ENCODE results near the gene SORCS3. TPM values are rescaled to one million over a fixed set of nuclear protein-coding genes. Genes with fewer than 3 reads are reported as not detected.

SORCS3 gene
- total and polyA plus RNA-seq, 7 experiments from 2014 or later = 0.41 to 4.6 (median 0.61) TPM; not detected in 1

DNA sequence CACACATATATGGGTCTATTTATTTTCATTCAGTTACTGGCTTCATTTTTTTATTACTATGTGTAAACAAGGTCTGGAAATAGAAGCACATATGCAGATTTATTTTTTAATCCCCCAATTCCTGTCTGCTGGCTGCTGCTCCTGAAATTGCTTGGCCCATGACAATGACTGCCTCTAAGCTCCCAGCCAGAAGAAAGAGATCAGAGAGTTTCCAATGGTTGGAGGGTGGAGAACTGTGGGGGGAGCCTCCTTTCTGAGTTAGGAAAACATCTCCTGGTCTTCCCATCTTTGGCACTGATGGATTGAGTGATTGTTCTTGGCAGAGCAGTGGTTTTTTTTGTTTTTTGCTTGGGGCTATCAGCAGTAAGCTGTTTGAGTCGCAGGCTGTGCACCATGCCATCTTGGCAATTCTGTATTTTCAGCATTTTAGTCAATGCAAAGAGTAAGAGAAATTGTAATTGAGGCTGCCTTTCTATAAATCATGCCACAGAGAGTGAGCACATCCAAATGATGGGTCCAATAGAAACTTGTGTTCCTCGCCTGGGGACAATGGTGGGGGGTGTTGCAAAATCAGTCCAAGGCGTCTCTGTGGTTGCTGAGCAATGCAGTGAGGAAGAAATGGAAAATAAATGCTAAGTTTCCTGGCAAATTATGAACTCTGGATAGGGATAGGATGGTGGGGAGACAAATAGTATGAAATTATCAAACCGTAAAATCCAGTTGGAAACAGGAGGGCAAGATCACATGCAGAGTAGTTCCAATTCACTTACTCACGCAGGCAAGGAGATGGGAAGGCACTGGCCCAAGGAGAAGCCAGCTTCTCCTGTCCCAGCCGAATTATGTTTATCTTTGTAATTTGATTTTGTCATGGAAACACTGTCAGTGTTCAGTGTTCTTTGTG is 382.4 kb downstream of the SORCS3 start:
- H3K9me3 ChIP-seq (ENCODE audit: control insufficient read depth in 2 of 3, low read length in 3 of 3) = no peaks in the 10 kb centered on the region
- no peaks in the 10 kb centered on the region for H3K36me3 ChIP-seq (ENCODE audit: control insufficient read depth in 2 of 3, insufficient read depth in 3 of 3, low read length in 3 of 3)
- ATAC-seq (no peak), DNase-seq (no peak)
- ChIA-PET CTCF (no interaction called here), POLR2A (no interaction called here)
- H3K27ac ChIP-seq (ENCODE audit: low read depth, low read length) = no peak overlapping the region
- no peaks in the 10 kb centered on the region for H3K27me3 ChIP-seq (ENCODE audit: control insufficient read depth in 2 of 2, insufficient read depth in 2 of 2, low read length in 2 of 2)
- H3K9me3 Mint-ChIP-seq = peaks cover 0 to 4% (median 0%) of the 10 kb centered on the region in 11 donors
- peaks cover 0 to 4% of the 10 kb centered on the region in 2 donors for H3K4me1 ChIP-seq (ENCODE audit: control insufficient read depth in 2 of 2, insufficient read depth in 2 of 2, low read length in 2 of 2)
- no peak overlapping the region for H3K27ac Mint-ChIP-seq
- no peak overlapping the region for H3K4me3 Mint-ChIP-seq
- peaks cover 0 to 19% (median 9%) of the 10 kb centered on the region in 7 donors for H3K4me1 Mint-ChIP-seq
- intact Hi-C loops (cut with micrococcal nuclease) = no loop called here
- H3K36me3 Mint-ChIP-seq = peaks cover 0 to 29% (median 9%) of the 10 kb centered on the region in 5 donors
- peaks cover 0 to 3% (median 0%) of the 10 kb centered on the region in 5 donors for H3K27me3 Mint-ChIP-seq
- H3K4me3 ChIP-seq (ENCODE audit: low read length) = no peak overlapping the region

DNA sequence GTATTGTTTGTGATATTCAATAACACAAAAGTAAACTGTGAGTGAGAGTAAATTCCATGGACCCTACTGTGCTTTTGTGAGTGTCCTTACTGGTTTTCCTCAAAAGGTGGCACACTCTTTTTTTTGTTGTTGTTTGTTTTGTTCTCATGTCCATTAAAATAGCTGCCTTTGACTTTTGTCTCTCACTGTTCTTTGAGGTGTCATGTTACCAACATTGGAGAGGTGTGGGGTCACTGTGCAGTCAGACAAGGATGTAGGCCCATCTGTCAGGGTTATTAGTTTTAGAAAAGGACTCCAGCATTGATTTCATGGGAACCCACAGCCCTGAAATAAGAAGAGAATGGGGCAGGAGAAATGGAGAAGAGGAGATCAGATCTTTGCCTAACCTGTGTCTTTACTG is 383.1 kb downstream of the SORCS3 start:
- intact Hi-C loops (cut with micrococcal nuclease) = no loop called here
- H3K27me3 ChIP-seq (ENCODE audit: control insufficient read depth in 2 of 2, insufficient read depth in 2 of 2, low read length in 2 of 2) = no peaks in the 10 kb centered on the region

DNA sequence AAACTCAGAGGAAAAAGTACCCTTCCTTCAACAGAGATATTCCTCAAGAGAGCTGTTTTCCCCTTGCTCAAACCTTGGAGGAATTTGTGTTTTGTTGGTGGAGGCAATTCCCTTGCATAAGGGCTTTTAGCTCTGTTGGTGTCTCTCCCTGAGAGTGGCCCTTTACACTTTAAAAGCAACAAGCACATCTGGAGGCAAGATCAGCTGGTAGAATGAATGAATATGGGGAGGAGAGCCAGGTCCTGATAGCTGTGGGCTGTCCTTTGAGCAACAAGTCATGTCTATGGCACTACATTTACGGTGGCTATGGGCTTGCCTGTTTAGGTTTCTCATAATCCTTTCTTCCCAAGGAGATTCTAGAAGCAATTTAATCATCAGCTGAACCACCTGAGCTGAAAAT is 384.0 kb downstream of the SORCS3 start:
- intact Hi-C loops (cut with micrococcal nuclease) = no loop called here
- no peak for ATAC-seq
- H3K27me3 Mint-ChIP-seq = peaks cover 0 to 3% (median 0%) of the 10 kb centered on the region in 5 donors
- no peak overlapping the region for H3K27ac ChIP-seq (ENCODE audit: low read depth, low read length)
- H3K4me1 Mint-ChIP-seq = peaks cover 0 to 14% (median 9%) of the 10 kb centered on the region in 7 donors
- ChIA-PET POLR2A (interaction anchor here (0.7 kb wide), 1 partner anchor 917 kb away, joined by 3 read pairs; no protein-coding TSS in a partner anchor), CTCF (no interaction called here)
- no peak overlapping the region for H3K27ac Mint-ChIP-seq
- no peaks in the 10 kb centered on the region for H3K9me3 ChIP-seq (ENCODE audit: control insufficient read depth in 2 of 3, low read length in 3 of 3)
- no peaks in the 10 kb centered on the region for H3K27me3 ChIP-seq (ENCODE audit: control insufficient read depth in 2 of 2, insufficient read depth in 2 of 2, low read length in 2 of 2)
- no peak overlapping the region for H3K4me3 Mint-ChIP-seq
- H3K4me3 ChIP-seq (ENCODE audit: low read length) = no peak overlapping the region
- H3K36me3 ChIP-seq (ENCODE audit: control insufficient read depth in 2 of 3, insufficient read depth in 3 of 3, low read length in 3 of 3) = no peaks in the 10 kb centered on the region
- H3K9me3 Mint-ChIP-seq = peaks cover 0 to 3% (median 0%) of the 10 kb centered on the region in 11 donors
- peaks cover 0 to 30% (median 9%) of the 10 kb centered on the region in 5 donors for H3K36me3 Mint-ChIP-seq
- peaks cover 0 to 4% of the 10 kb centered on the region in 2 donors for H3K4me1 ChIP-seq (ENCODE audit: control insufficient read depth in 2 of 2, insufficient read depth in 2 of 2, low read length in 2 of 2)
- no peak for DNase-seq

More for the DNA sequence above, 383.1 kb downstream of the SORCS3 start:
- no peak overlapping the region for H3K27ac Mint-ChIP-seq
- peaks cover 0 to 4% (median 0%) of the 10 kb centered on the region in 11 donors for H3K9me3 Mint-ChIP-seq
- H3K36me3 ChIP-seq (ENCODE audit: control insufficient read depth in 2 of 3, insufficient read depth in 3 of 3, low read length in 3 of 3) = no peaks in the 10 kb centered on the region
- peaks cover 0 to 3% (median 0%) of the 10 kb centered on the region in 5 donors for H3K27me3 Mint-ChIP-seq
- H3K36me3 Mint-ChIP-seq = peaks cover 0 to 30% (median 9%) of the 10 kb centered on the region in 5 donors
- no peak overlapping the region for H3K4me3 ChIP-seq (ENCODE audit: low read length)
- ChIA-PET CTCF (no interaction called here), POLR2A (no interaction called here)
- H3K4me1 ChIP-seq (ENCODE audit: control insufficient read depth in 2 of 2, insufficient read depth in 2 of 2, low read length in 2 of 2) = peaks cover 0 to 4% of the 10 kb centered on the region in 2 donors
- DNase-seq (no peak), ATAC-seq (no peak)
- H3K4me1 Mint-ChIP-seq = peaks cover 0 to 14% (median 9%) of the 10 kb centered on the region in 7 donors
- no peak overlapping the region for H3K4me3 Mint-ChIP-seq
- no peak overlapping the region for H3K27ac ChIP-seq (ENCODE audit: low read depth, low read length)
- H3K9me3 ChIP-seq (ENCODE audit: control insufficient read depth in 2 of 3, low read length in 3 of 3) = no peaks in the 10 kb centered on the region

DNA sequence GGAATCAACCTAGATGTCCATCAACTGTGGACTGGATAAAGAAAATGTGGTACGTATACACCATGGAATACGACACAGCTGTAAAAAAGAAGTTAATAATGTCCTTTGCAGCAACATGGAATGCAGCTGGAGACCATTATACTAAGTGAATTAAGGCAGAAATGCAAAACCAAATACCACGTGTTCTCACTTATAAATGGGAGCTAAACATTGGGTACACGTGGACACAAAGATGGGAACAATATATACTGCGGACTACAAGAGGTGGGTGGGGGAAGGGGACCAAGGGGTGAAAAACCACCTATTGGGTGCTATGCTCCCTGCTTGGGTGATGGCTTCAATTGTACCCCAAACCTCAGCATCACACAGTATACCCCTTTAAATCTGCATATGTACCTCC is 385.5 kb downstream of the SORCS3 start:
- Histone ChIP-seq H3K4me3 (ENCODE audit: low read length) (no peak overlapping the region), H3K27ac (ENCODE audit: low read depth, low read length) (no peak overlapping the region), H3K9me3 (ENCODE audit: control insufficient read depth in 2 of 3, low read length in 3 of 3) (no peaks in the 10 kb centered on the region), H3K27me3 (ENCODE audit: control insufficient read depth in 2 of 2, insufficient read depth in 2 of 2, low read length in 2 of 2) (no peaks in the 10 kb centered on the region), H3K36me3 (ENCODE audit: control insufficient read depth in 2 of 3, insufficient read depth in 3 of 3, low read length in 3 of 3) (no peaks in the 10 kb centered on the region), H3K4me1 (ENCODE audit: control insufficient read depth in 2 of 2, insufficient read depth in 2 of 2, low read length in 2 of 2) (peaks cover 0 to 4% of the 10 kb centered on the region in 2 donors)
- ATAC-seq (no peak), DNase-seq (no peak)
- peaks cover 0 to 5% (median 0%) of the 10 kb centered on the region in 11 donors for H3K9me3 Mint-ChIP-seq
- peaks cover 0 to 30% (median 9%) of the 10 kb centered on the region in 5 donors for H3K36me3 Mint-ChIP-seq
- intact Hi-C loops (cut with micrococcal nuclease) = no loop called here
- peaks cover 0 to 3% (median 0%) of the 10 kb centered on the region in 5 donors for H3K27me3 Mint-ChIP-seq
- CTCF ChIA-PET = no interaction called here
- POLR2A ChIA-PET = no interaction called here
- H3K4me3 Mint-ChIP-seq = no peak overlapping the region
- no peak overlapping the region for H3K27ac Mint-ChIP-seq
- peaks cover 0 to 5% (median 4%) of the 10 kb centered on the region in 7 donors for H3K4me1 Mint-ChIP-seq

DNA sequence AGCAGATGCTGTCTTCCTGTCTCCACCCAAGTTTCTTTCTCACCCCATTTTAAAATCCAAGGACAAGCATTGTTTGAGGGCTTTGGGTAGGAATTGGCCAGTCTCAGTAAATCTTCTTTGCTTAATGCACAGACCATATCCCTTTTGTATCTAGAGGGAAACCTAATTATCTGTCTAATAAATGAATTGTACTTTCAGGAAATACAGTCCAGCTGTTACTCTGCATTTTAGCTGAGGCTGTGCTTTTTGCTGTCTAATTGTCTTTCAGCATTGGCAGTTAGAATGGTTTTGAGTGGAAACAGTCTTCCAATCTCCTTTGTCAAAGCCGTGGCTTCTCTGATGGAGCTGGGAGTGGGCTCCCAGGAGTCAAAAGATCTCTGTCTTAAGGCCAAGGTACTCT is 388.2 kb downstream of the SORCS3 start:
- POLR2A ChIA-PET = no interaction called here
- CTCF ChIA-PET = interaction anchor here (0.7 kb wide), 1 partner anchor 73 kb away, joined by 3 read pairs; no protein-coding TSS in a partner anchor
- Mint-ChIP-seq H3K4me3 (no peak overlapping the region), H3K36me3 (peaks cover 0 to 29% (median 9%) of the 10 kb centered on the region in 5 donors), H3K9me3 (peaks cover 0 to 5% (median 0%) of the 10 kb centered on the region in 11 donors), H3K27ac (no peak overlapping the region), H3K27me3 (peaks cover 0 to 3% (median 0%) of the 10 kb centered on the region in 5 donors), H3K4me1 (peaks cover 0 to 2% (median 0%) of the 10 kb centered on the region in 7 donors)
- Histone ChIP-seq H3K4me1 (ENCODE audit: control insufficient read depth in 2 of 2, insufficient read depth in 2 of 2, low read length in 2 of 2) (no peaks in the 10 kb centered on the region), H3K36me3 (ENCODE audit: control insufficient read depth in 2 of 3, insufficient read depth in 3 of 3, low read length in 3 of 3) (no peaks in the 10 kb centered on the region), H3K9me3 (ENCODE audit: control insufficient read depth in 2 of 3, low read length in 3 of 3) (no peaks in the 10 kb centered on the region), H3K27me3 (ENCODE audit: control insufficient read depth in 2 of 2, insufficient read depth in 2 of 2, low read length in 2 of 2) (no peaks in the 10 kb centered on the region), H3K4me3 (ENCODE audit: low read length) (no peak overlapping the region), H3K27ac (ENCODE audit: low read depth, low read length) (no peak overlapping the region)
- ATAC-seq (no peak), DNase-seq (no peak)
- intact Hi-C loops (cut with micrococcal nuclease) = no loop called here

DNA sequence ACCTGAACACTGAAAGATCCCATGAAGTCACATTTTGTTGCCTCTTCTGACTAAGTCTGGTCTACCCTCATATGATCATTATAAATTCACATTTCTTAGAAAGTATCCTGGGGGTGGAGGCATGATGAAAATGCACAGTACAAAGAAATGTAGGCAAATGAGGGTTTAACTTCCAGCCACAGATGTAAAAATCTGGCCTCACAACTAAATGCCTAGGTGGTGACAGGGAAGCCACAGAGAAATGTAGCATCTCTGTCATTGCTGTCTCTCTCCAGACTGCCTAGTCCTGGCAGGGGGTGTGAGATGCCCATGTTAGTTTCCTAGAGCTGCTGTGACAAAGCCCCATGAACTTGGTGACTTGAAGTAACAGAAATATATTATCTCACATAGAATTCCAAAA is 395.9 kb downstream of the SORCS3 start:
- no peaks in the 10 kb centered on the region for H3K36me3 ChIP-seq (ENCODE audit: control insufficient read depth in 2 of 3, insufficient read depth in 3 of 3, low read length in 3 of 3)
- no peaks in the 10 kb centered on the region for H3K9me3 ChIP-seq (ENCODE audit: control insufficient read depth in 2 of 3, low read length in 3 of 3)
- ATAC-seq (no peak), DNase-seq (no peak)
- no peaks in the 10 kb centered on the region for H3K4me1 ChIP-seq (ENCODE audit: control insufficient read depth in 2 of 2, insufficient read depth in 2 of 2, low read length in 2 of 2)
- Mint-ChIP-seq H3K36me3 (peaks cover 0 to 14% (median 0%) of the 10 kb centered on the region in 5 donors), H3K4me1 (peaks cover 0 to 2% (median 0%) of the 10 kb centered on the region in 7 donors), H3K4me3 (no peak overlapping the region), H3K27me3 (peaks cover 0 to 4% (median 0%) of the 10 kb centered on the region in 5 donors), H3K9me3 (peaks cover 0 to 5% (median 0%) of the 10 kb centered on the region in 11 donors), H3K27ac (no peak overlapping the region)
- CTCF ChIA-PET = no interaction called here
- no peak overlapping the region for H3K4me3 ChIP-seq (ENCODE audit: low read length)
- H3K27ac ChIP-seq (ENCODE audit: low read depth, low read length) = no peak overlapping the region
- POLR2A ChIA-PET = no interaction called here
- H3K27me3 ChIP-seq (ENCODE audit: control insufficient read depth in 2 of 2, insufficient read depth in 2 of 2, low read length in 2 of 2) = no peaks in the 10 kb centered on the region
- intact Hi-C loops (cut with micrococcal nuclease) = no loop called here
